Small intestine (tissue), 7 donors: ENCODE measurements around the gene NCKAP5. TPM values are rescaled to one million over a fixed set of nuclear protein-coding genes. Genes with fewer than 3 reads are reported as not detected.

Experiments used
- DNase-seq, 2 donors: peaks; one replicate each; pipeline versions ENCODE4 v3.0.0 to v3.0.0-alpha.2; 2013
- FAIRE-seq: peaks from 2 replicates; lab custom pipeline; 2012; peaks lifted over from hg19 to GRCh38; lab: Jason Lieb, UNC
- H3K27ac ChIP-seq, 3 donors: one replicate each; pipeline ENCODE4 v1.5.1; 2013; ENCODE audit warnings: low read length in 2 of 3, mild to moderate bottlenecking in 2 of 3, control low read depth in 1 of 3, inconsistent platforms in 1 of 3, low read depth in 1 of 3, moderate library complexity in 1 of 3
- H3K27me3 ChIP-seq, 3 donors: one replicate each; pipeline ENCODE4 v1.6.1; 2013; ENCODE audit warnings: low read length in 3 of 3, inconsistent platforms in 1 of 3; ENCODE audit not compliant: control insufficient read depth in 3 of 3, insufficient read depth in 3 of 3
- H3K36me3 ChIP-seq, 3 donors: one replicate each; pipeline ENCODE4 v1.6.1; 2013; ENCODE audit warnings: low read length in 3 of 3, inconsistent platforms in 1 of 3, low read depth in 1 of 3, mild to moderate bottlenecking in 1 of 3, moderate library complexity in 1 of 3; ENCODE audit not compliant: control insufficient read depth in 3 of 3, insufficient read depth in 2 of 3
- H3K4me1 ChIP-seq, 3 donors: one replicate each; pipeline ENCODE4 v1.6.1; 2013; ENCODE audit warnings: low read length in 2 of 3, inconsistent platforms in 1 of 3, low read depth in 1 of 3, mild to moderate bottlenecking in 1 of 3, moderate library complexity in 1 of 3; ENCODE audit not compliant: control insufficient read depth in 3 of 3, insufficient read depth in 2 of 3
- H3K4me3 ChIP-seq, 3 donors: one replicate each; pipeline ENCODE4 v1.5.1; 2013; ENCODE audit warnings: low read length in 3 of 3, control low read depth in 1 of 3, inconsistent platforms in 1 of 3, low read depth in 1 of 3, mild to moderate bottlenecking in 1 of 3, moderate library complexity in 1 of 3
- H3K9me3 ChIP-seq, 2 donors: one replicate each; pipeline ENCODE4 v1.6.1; 2013; ENCODE audit warnings: low read depth in 1 of 2, low read length in 1 of 2; ENCODE audit not compliant: control insufficient read depth in 2 of 2, insufficient read depth in 1 of 2
- WGBS, 3 donors: extraction: QIAGEN DNeasy Blood & Tissue Kit; methylation state at CpG; one replicate each; pipeline ENCODE4 v1.1.7; 2013; 5-methylcytosine and 5-hydroxymethylcytosine counted together
- polyA plus RNA-seq, 4 donors: library from polyadenylated mRNA; stranded (reverse) in 3 of 4; unstranded in 1 of 4; fragments of 200-250 nt in 3 of 4; fragments of 120-200 nt in 1 of 4; gene quantifications; one replicate each; pipeline versions ENCODE4 v1.2.1 to v1.2.3, GENCODE V29; 2013
- donor health status: healthy with polysubstance abuse.
- donor health status: control.
- donor health status: control.
- donor health status: Bipolar disorder and iron deficiency.
- donor health status: healthy.

The NCKAP5 gene
- polyA plus RNA-seq, 4 donors: 0.52 to 7.8 (median 6.5) TPM

GRCh38 chr2:133516405-133517026 lies 51.7 kb downstream of the NCKAP5 start:
- WGBS, 3 donors: 94 to 95% (median 94%) methylated on average over 6 of the region's 6 CpGs
- no peaks in the 10 kb centered on the region for H3K9me3 ChIP-seq
- DNase-seq (no peak), FAIRE-seq (no peak)
- H3K27ac ChIP-seq: no peak overlapping the region
- no peak overlapping the region for H3K4me3 ChIP-seq
- no peaks in the 10 kb centered on the region for H3K4me1 ChIP-seq
- no peaks in the 10 kb centered on the region for H3K27me3 ChIP-seq
- H3K36me3 ChIP-seq: no peaks in the 10 kb centered on the region

GRCh38 chr2:133515271-133515670 lies 53.0 kb downstream of the NCKAP5 start:
- FAIRE-seq: no peak
- 85 to 90% (median 90%) methylated on average over 2 of the region's 2 CpGs for WGBS, 3 donors
- DNase-seq: no peak
- Histone ChIP-seq H3K36me3 (no peaks in the 10 kb centered on the region), H3K27ac (no peak overlapping the region), H3K4me1 (no peaks in the 10 kb centered on the region), H3K4me3 (no peak overlapping the region), H3K27me3 (no peaks in the 10 kb centered on the region), H3K9me3 (no peaks in the 10 kb centered on the region)

- Histone ChIP-seq H3K36me3 (no peaks in the 10 kb centered on the region), H3K4me1 (no peaks in the 10 kb centered on the region), H3K4me3 (no peak overlapping the region), H3K9me3 (no peaks in the 10 kb centered on the region), H3K27ac (no peak overlapping the region), H3K27me3 (no peaks in the 10 kb centered on the region)
- DNase-seq (no peak), FAIRE-seq (no peak)
- 88 to 92% (median 89%) methylated on average over 8 of the region's 8 CpGs for WGBS, 3 donors
These were observed 54.4 kb downstream of the NCKAP5 start for GRCh38 chr2:133513893-133514292.

- Histone ChIP-seq H3K27me3 (no peaks in the 10 kb centered on the region), H3K4me1 (no peaks in the 10 kb centered on the region), H3K4me3 (no peak overlapping the region), H3K27ac (no peak overlapping the region), H3K36me3 (no peaks in the 10 kb centered on the region), H3K9me3 (no peaks in the 10 kb centered on the region)
- no peak for DNase-seq
- 92 to 94% (median 93%) methylated on average over 4 of the region's 4 CpGs for WGBS, 3 donors
- no peak for FAIRE-seq
These were observed 56.1 kb downstream of the NCKAP5 start for GRCh38 chr2:133512121-133512520.

- Histone ChIP-seq H3K9me3 (no peaks in the 10 kb centered on the region), H3K4me1 (no peaks in the 10 kb centered on the region), H3K4me3 (no peak overlapping the region), H3K27ac (no peak overlapping the region), H3K27me3 (no peaks in the 10 kb centered on the region), H3K36me3 (no peaks in the 10 kb centered on the region)
- FAIRE-seq: no peak
- peak in 1 of 2 donors; percentile 9 for DNase-seq
- WGBS, 3 donors: 0 to 14% (median 9%) methylated on average over 1 of the region's 1 CpG
These were observed 56.6 kb downstream of the NCKAP5 start for GRCh38 chr2:133511679-133512078.

- Histone ChIP-seq H3K4me3 (no peak overlapping the region), H3K9me3 (no peaks in the 10 kb centered on the region), H3K27me3 (no peaks in the 10 kb centered on the region), H3K27ac (no peak overlapping the region), H3K36me3 (no peaks in the 10 kb centered on the region), H3K4me1 (peaks cover 0 to 4% (median 2%) of the 10 kb centered on the region in 3 donors)
- FAIRE-seq: no peak
- 84 to 92% (median 87%) methylated on average over 6 of the region's 6 CpGs for WGBS, 3 donors
- DNase-seq: no peak
These were observed 58.5 kb downstream of the NCKAP5 start for GRCh38 chr2:133509777-133510176.

- DNase-seq: no peak
- H3K27ac ChIP-seq: no peak overlapping the region
- H3K4me1 ChIP-seq: peaks cover 0 to 11% (median 4%) of the 10 kb centered on the region in 3 donors
- no peaks in the 10 kb centered on the region for H3K9me3 ChIP-seq
- no peaks in the 10 kb centered on the region for H3K36me3 ChIP-seq
- 79 to 88% (median 82%) methylated on average over 7 of the region's 7 CpGs for WGBS, 3 donors
- FAIRE-seq: no peak
- no peaks in the 10 kb centered on the region for H3K27me3 ChIP-seq
- H3K4me3 ChIP-seq: no peak overlapping the region
These were observed 59.6 kb downstream of the NCKAP5 start for GRCh38 chr2:133508546-133509165.

- DNase-seq (no peak), FAIRE-seq (no peak)
- peaks cover 4 to 19% (median 7%) of the 10 kb centered on the region in 3 donors for H3K4me1 ChIP-seq
- H3K4me3 ChIP-seq: no peak overlapping the region
- no peaks in the 10 kb centered on the region for H3K9me3 ChIP-seq
- no peaks in the 10 kb centered on the region for H3K27me3 ChIP-seq
- 82 to 90% (median 88%) methylated on average over 6 of the region's 6 CpGs for WGBS, 3 donors
- no peaks in the 10 kb centered on the region for H3K36me3 ChIP-seq
- no peak overlapping the region for H3K27ac ChIP-seq
These were observed 61.3 kb downstream of the NCKAP5 start for GRCh38 chr2:133506996-133507395.
